ENCODE measurements around the gene NF1.

Gene NF1

GRCh38 chr17:31113939-31114338 is 19.2 kb downstream of the NF1 start:
- no peak for TF ChIP-seq CTCF (IDR thresholded peaks at IDR 0.05; ENCODE audit: low read depth, low read length)
- DNase-seq (ENCODE audit: extremely low read depth, low read depth): no peak

GRCh38 chr17:31114956-31115555 is 20.3 kb downstream of the NF1 start:
- no peak for TF ChIP-seq CTCF (IDR thresholded peaks at IDR 0.05; ENCODE audit: low read depth, low read length)
- DNase-seq (ENCODE audit: extremely low read depth, low read depth): no peak

GRCh38 chr17:31116167-31116566 is 21.4 kb downstream of the NF1 start:
- no peak for DNase-seq (ENCODE audit: extremely low read depth, low read depth)
- no peak for TF ChIP-seq CTCF (IDR thresholded peaks at IDR 0.05; ENCODE audit: low read depth, low read length)

- DNase-seq (ENCODE audit: extremely low read depth, low read depth): no peak
- TF ChIP-seq CTCF (IDR thresholded peaks at IDR 0.05; ENCODE audit: low read depth, low read length): no peak
Observed at GRCh38 chr17:31122746-31123145, 28.0 kb downstream of the NF1 start.

- TF ChIP-seq CTCF (IDR thresholded peaks at IDR 0.05; ENCODE audit: low read depth, low read length): no peak
- no peak for DNase-seq (ENCODE audit: extremely low read depth, low read depth)
Observed at GRCh38 chr17:31126318-31126717, 31.5 kb downstream of the NF1 start.

GRCh38 chr17:31128241-31128640 is 33.5 kb downstream of the NF1 start:
- no peak for DNase-seq (ENCODE audit: extremely low read depth, low read depth)
- TF ChIP-seq CTCF (IDR thresholded peaks at IDR 0.05; ENCODE audit: low read depth, low read length): no peak

GRCh38 chr17:31130286-31131224 is 35.8 kb downstream of the NF1 start:
- no peak for TF ChIP-seq CTCF (IDR thresholded peaks at IDR 0.05; ENCODE audit: low read depth, low read length)
- no peak for DNase-seq (ENCODE audit: extremely low read depth, low read depth)

All from AG09319 (cell line).